Measurements from ENCODE around the gene HK1. TPM values are rescaled to one million over a fixed set of nuclear protein-coding genes. Genes with fewer than 3 reads are reported as not detected.

HK1 gene
- total RNA-seq, 4 donors from 2014 or later = 92.5 to 216 (median 126) TPM

DNA sequence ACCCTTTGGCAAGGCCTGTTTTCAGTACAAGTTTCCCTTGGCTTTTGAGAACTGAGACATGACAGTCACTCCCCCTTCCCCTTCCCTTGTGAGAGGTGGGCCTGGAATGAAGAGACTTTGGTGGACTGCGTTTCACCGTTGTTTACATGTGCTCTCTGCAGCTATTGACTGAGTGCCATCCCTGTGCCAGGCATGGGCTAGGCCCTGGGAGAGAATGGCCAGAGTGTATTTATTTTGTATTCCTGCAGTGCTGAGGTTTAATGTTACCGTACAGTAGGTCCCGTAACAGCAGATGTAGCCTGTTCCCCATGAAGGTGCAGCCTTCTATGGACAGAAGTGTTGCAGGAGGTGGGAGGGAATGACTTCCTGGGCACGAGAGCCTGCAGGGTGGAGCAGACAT is 88.4 kb downstream of the HK1 start:
- TF ChIP-seq, protein P1, sequence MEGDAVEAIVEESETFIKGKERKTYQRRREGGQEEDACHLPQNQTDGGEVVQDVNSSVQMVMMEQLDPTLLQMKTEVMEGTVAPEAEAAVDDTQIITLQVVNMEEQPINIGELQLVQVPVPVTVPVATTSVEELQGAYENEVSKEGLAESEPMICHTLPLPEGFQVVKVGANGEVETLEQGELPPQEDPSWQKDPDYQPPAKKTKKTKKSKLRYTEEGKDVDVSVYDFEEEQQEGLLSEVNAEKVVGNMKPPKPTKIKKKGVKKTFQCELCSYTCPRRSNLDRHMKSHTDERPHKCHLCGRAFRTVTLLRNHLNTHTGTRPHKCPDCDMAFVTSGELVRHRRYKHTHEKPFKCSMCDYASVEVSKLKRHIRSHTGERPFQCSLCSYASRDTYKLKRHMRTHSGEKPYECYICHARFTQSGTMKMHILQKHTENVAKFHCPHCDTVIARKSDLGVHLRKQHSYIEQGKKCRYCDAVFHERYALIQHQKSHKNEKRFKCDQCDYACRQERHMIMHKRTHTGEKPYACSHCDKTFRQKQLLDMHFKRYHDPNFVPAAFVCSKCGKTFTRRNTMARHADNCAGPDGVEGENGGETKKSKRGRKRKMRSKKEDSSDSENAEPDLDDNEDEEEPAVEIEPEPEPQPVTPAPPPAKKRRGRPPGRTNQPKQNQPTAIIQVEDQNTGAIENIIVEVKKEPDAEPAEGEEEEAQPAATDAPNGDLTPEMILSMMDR (IDR thresholded peaks at IDR 0.05) = no peak
- TF ChIP-seq EP300 (IDR thresholded peaks at IDR 0.05) (no peak), POLR2AphosphoS5 (IDR thresholded peaks at IDR 0.05) (no peak), POLR2A (IDR thresholded peaks at IDR 0.05) (no peak)
- Histone ChIP-seq H3K27me3 (no peaks in the 10 kb centered on the region), H3K4me3 (no peak overlapping the region), H3K9me3 (no peaks in the 10 kb centered on the region), H3K4me1 (peaks cover 0 to 47% (median 4%) of the 10 kb centered on the region in 3 donors), H3K36me3 (peaks cover 0 to 74% of the 10 kb centered on the region in 2 donors), H3K27ac (no peak overlapping the region)
- ATAC-seq = no peak
- 85 to 94% methylated on average over 3 to 5 of the region's 5 CpGs for WGBS, 2 donors (ENCODE audit: low coverage in 1 of 2)

DNA sequence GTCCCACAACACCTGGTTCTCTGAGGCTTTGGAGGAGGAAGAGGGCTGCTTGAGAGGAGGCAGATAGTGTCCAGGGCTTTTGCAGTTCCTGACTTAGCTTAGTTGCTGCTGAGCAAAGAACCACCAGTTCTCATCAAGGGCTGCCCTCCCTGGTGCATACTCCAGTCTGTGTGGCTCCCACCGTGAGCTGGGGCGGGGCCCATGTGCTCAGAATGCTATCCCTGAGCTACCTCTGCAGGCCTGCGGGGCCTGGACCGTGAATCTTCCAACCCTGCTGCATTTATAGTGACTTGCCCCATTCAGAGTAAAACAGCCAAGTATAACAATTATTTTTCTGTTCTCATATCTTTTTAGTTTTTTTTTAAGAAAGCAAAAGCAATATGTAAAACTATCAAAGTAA is 89.2 kb downstream of the HK1 start:
- H3K27ac ChIP-seq = no peak overlapping the region
- WGBS, 2 donors (ENCODE audit: low coverage in 1 of 2) = 83% methylated on average over 2 of the region's 4 CpGs; no CpG with 5 or more reads in 1 of the 2 donors
- peaks cover 0 to 81% of the 10 kb centered on the region in 2 donors for H3K36me3 ChIP-seq
- no peak overlapping the region for H3K4me3 ChIP-seq
- no peaks in the 10 kb centered on the region for H3K9me3 ChIP-seq
- ATAC-seq = no peak
- H3K4me1 ChIP-seq = peaks cover 0 to 39% (median under 1%) of the 10 kb centered on the region in 3 donors
- no peaks in the 10 kb centered on the region for H3K27me3 ChIP-seq
- no peak for TF ChIP-seq EP300 (IDR thresholded peaks at IDR 0.05)
- TF ChIP-seq, protein P1 (IDR thresholded peaks at IDR 0.05) = no peak
- no peak for TF ChIP-seq POLR2AphosphoS5 (IDR thresholded peaks at IDR 0.05)
- TF ChIP-seq POLR2A (IDR thresholded peaks at IDR 0.05) = no peak

DNA sequence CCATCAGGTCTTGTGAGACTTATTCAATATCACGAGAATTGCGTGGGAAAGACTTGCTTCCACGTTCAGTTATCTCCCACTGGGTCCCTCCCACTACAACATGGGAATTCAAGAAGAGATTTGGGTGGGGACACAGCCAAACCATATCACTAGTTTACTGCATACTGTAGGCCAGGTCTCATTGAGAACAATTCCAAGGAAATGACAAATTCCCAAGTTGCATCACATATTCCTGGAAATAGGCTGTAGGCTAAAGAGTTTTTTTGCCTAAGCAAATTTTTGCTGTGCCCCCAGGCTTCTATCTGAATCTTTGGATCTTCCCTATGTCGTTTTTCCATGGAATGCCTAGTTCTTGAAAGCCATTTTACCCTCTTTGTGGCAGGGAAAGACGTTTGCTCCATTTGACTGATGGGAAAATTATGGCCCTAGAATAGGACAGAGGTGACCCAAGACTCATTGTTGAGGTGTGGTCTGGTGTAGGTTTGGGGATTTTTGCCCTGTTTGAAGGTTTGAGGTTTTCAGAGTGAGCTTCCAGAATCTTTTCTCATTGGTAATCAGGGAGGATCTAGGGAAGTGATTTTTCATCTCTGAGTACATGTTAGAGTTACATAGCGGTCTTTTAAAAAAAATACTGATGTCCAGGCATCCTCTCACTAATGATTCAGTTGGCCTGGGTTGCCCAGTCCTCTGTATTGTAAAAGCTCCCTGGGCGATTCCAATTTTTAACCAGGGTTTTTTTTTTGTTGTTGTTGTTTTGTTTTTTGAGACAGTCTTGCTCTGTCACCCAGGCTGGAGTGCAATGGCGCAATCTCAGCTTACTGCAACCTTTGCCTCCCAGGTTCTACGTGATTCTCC is 94.1 kb downstream of the HK1 start:
- H3K4me1 ChIP-seq = peaks cover 4 to 39% (median 23%) of the 10 kb centered on the region in 3 donors
- H3K9me3 ChIP-seq = no peaks in the 10 kb centered on the region
- H3K4me3 ChIP-seq = no peak overlapping the region
- H3K36me3 ChIP-seq = peaks cover 0 to 74% of the 10 kb centered on the region in 2 donors
- peak; percentile 10 for TF ChIP-seq POLR2AphosphoS5 (IDR thresholded peaks at IDR 0.05)
- TF ChIP-seq POLR2A (IDR thresholded peaks at IDR 0.05) = no peak
- H3K27ac ChIP-seq = peak overlapping the region in 1 of 4 donors; percentile 11
- H3K27me3 ChIP-seq = no peaks in the 10 kb centered on the region
- ATAC-seq = no peak
- 82 to 86% methylated on average over 8 to 9 of the region's 9 CpGs for WGBS, 2 donors (ENCODE audit: low coverage in 1 of 2)

DNA sequence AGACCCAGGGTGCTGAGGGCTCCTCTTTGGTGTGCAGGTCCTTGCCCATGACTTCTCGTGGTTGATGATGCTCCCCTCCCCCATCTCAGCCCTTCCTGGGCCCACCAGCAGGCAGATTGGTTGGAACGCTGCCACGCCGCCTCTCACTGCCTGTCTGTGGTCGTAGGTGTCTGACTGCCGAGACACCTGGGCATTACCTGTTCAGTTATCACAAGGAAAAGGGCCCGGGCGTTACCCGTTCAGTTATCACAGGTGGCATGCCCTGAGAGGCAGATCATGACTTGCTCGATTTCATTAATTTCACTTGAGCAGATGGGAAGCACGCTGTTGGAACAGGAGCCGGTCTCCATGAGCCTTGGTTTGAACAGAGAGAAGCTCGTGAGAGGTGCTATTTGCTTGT is 95.9 kb downstream of the HK1 start:
- H3K4me1 ChIP-seq = peaks cover 7 to 50% (median 30%) of the 10 kb centered on the region in 3 donors
- no peak for TF ChIP-seq POLR2A (IDR thresholded peaks at IDR 0.05)
- TF ChIP-seq, protein P1 (IDR thresholded peaks at IDR 0.05) = no peak
- TF ChIP-seq EP300 (IDR thresholded peaks at IDR 0.05) = no peak
- no peak for TF ChIP-seq POLR2AphosphoS5 (IDR thresholded peaks at IDR 0.05)
- H3K27me3 ChIP-seq = no peaks in the 10 kb centered on the region
- peaks cover 0 to 65% of the 10 kb centered on the region in 2 donors for H3K36me3 ChIP-seq
- no peak overlapping the region for H3K4me3 ChIP-seq
- H3K9me3 ChIP-seq = no peaks in the 10 kb centered on the region
- WGBS, 2 donors (ENCODE audit: low coverage in 1 of 2) = 97% methylated on average over 5 of the region's 13 CpGs; no CpG with 5 or more reads in 1 of the 2 donors
- no peak for ATAC-seq
- peak overlapping the region; percentile 0 to 87 (median 82) for H3K27ac ChIP-seq

DNA sequence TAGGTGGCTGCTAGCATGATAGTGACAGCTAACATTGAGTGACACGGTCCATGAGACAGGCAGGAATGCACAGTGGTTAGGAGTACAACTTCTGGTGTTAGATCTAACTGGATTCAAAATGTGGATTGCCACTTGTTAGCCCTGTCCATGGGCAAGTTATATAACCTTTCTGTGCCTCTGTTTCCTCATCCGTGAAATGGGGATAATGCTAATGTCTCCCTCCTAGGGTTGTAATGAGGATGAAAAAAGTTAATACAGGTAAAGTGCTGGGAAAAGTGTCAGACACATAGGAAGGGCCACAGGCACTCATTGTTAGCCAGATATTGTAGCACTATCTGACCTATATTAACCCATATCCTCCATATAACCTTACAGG is 96.6 kb downstream of the HK1 start:
- H3K4me3 ChIP-seq = peak overlapping the region in 1 of 2 donors; percentile 31
- WGBS, 2 donors (ENCODE audit: low coverage in 1 of 2) = 91 to 100% methylated on average over 1 to 2 of the region's 2 CpGs
- no peaks in the 10 kb centered on the region for H3K27me3 ChIP-seq
- H3K4me1 ChIP-seq = peaks cover 7 to 50% (median 30%) of the 10 kb centered on the region in 3 donors
- no peak for ATAC-seq
- H3K27ac ChIP-seq = peak overlapping the region; percentile 0 to 87 (median 82)
- peaks cover 0 to 65% of the 10 kb centered on the region in 2 donors for H3K36me3 ChIP-seq
- no peaks in the 10 kb centered on the region for H3K9me3 ChIP-seq
- no peak for TF ChIP-seq POLR2A (IDR thresholded peaks at IDR 0.05)
- TF ChIP-seq POLR2AphosphoS5 (IDR thresholded peaks at IDR 0.05) = no peak
- TF ChIP-seq, protein P1 (IDR thresholded peaks at IDR 0.05) = no peak
- TF ChIP-seq EP300 (IDR thresholded peaks at IDR 0.05) = no peak

All from gastroesophageal sphincter (tissue), 4 donors.